Measurements from ENCODE around the gene OPA3.
A peak's percentile ranks its signal among the peaks of the same experiment; 100 is the strongest.

Gene OPA3

GRCh38 chr19:45598267-45599001, 13.8 kb upstream of the OPA3 start:
- peak; percentile 27 for DNase-seq (ENCODE audit: low spot score)

DNA sequence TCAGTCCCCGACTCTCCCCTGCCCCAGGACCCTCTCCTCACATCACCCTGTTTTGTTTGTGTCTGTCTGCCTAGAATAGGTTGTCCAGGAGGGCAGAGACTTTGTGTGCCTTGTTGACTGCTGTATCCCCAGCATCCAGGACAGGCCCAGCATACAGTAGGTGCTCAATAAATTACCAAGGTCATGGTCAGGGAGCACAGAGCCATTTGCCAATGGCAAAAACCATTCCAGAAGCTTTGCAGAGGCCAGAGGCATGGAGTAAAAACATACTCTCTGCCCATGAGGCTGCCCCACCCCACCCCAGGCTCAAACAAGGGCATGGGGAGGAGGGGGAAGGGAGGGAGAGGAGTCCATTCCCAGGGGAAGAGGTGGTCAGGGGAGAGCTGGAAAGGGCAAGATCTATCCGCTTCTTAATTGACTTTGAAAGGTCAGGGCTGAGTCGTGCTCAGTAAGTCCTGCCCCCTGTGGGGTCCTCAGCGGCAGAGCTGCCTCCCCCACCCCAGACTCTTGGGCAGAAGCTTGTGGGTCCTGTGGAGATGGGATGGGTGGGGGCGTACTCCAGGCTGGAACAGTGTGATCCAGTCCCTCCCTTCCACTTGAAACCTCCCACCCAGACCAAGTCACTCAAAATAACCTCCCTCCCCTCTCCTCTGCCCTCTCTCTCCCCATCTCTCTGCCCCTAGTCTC, 13.0 kb upstream of the OPA3 start:
- no peak for DNase-seq (ENCODE audit: low spot score)

DNA sequence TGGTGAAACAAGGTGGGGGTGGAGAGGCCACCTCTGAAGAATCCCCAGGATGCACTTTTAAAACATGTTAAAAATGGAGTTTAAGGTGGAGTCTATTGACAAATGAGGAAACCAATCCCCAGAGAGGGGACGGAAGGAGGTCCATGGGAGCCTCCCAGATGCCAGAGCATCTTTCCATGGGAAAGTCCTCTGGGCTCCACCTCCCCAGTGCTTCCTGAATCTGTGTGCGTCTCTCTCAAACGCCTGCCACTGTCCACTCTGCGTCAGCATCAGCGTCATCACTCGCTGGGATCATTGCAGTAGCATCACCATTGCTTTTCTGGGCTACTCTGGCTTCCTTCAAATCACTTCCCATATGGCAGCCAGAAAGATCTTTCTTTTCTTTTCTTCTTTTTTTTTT, 11.2 kb upstream of the OPA3 start:
- no peak for DNase-seq (ENCODE audit: low spot score)

GRCh38 chr19:45593520-45593919, 8.9 kb upstream of the OPA3 start:
- no peak for DNase-seq (ENCODE audit: low spot score)

- no peak for DNase-seq (ENCODE audit: low spot score)
Measured at GRCh38 chr19:45592366-45592765, 7.8 kb upstream of the OPA3 start.

- no peak for DNase-seq (ENCODE audit: low spot score)
Measured at GRCh38 chr19:45591638-45592005, 7.0 kb upstream of the OPA3 start.

GRCh38 chr19:45591004-45591637, 6.5 kb upstream of the OPA3 start:
- DNase-seq (ENCODE audit: low spot score), result peak; percentile 52

DNA sequence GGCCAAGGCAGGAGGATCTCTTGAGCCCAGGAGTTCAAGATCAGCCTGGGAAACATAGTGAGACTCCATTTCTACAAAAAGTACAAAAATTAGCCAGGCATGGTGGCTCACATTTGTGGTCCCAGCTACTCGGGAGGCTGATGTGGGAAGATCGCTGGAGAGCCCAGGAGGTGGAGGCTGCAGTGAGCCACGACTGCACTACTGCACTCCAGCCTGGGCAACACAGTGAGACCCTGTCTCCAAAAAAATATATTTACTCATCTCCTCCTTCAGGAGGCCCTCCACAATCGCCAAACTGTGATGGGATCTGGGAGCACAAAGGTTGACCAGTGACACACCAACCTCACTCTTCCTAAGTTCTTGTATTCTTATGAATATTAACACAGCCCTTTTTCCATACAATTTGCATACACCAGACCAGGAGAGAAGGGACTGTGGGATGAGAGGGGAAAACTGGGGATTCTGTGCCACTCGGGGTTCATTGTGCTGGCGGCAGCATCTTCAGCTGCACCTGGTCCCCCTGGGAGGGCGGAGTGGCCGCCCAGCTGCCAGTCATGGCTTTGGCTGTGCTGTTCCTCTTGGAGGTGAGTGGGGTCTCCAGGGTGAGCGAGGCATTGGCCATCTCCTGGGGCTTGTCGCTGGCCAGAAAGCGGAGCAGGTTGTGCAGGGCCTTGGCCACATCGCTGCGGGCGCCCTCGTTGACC, 5.8 kb upstream of the OPA3 start:
- no peak for DNase-seq (ENCODE audit: low spot score)

DNA sequence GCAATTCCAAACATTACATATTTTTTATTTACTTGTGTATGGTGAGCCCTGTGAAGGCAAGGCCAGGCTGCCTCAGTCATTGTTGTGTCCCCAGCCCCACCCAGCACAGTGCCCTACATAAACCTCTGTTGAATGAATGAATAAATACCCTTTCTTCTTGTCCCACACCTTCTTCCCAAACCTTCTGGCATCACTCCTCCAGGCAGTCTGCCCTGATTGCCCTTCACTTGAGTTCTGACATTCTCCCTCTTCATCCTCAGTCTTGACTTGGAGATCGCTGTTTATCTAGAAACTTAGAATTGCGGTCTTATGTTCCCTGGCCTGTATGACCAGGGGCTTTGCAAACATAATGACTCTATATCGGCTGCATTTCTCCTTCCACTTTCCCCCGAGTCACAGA, 5.2 kb upstream of the OPA3 start:
- no peak for DNase-seq (ENCODE audit: low spot score)

- DNase-seq (ENCODE audit: low spot score), result no peak
Measured at GRCh38 chr19:45587873-45588272, 3.3 kb upstream of the OPA3 start.

DNA sequence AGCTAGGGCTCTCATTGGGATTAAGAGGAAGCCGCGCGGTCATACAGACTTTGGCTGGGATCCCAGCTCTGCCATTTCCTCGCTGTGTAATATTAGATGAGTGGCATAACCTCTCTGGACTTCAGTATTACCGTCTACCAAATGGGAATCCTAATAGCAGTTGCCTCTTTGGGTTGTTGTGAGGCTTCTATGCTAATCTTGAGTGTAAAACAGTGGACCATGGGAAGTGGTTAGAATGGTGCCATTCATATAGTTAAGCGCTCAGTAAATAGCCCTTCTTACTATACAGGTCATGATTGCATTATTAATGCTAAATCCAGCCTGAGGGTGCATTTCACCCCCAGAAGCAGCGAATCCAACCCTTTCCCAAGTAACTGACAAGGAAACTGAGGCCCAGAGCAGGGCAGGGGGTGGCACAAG, 566 bp upstream of the OPA3 start:
- DNase-seq (ENCODE audit: low spot score), result no peak

DNA sequence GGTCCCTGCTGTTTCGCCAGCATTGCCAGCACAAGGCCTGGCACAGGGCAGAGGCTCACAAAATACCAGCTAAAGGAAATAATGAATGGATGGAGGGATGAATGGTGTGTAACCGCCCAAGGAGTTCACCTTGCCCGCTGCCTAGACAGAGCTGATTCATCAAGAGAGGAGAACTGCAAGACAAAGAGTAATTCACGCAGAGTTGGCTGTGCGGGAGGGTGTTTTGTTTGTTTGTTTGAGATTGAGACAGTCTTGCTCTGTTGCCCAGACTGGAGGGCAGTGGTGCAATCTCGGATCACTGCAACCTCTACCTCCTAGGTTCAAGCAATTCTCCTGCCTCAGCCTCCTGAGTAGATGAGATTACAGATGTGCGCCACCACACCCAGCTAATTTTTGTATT, 3.0 kb downstream of the OPA3 start:
- no peak for DNase-seq (ENCODE audit: low spot score)

- peak; percentile 33 for DNase-seq (ENCODE audit: low spot score)
Measured at GRCh38 chr19:45578861-45579260, 5.7 kb downstream of the OPA3 start.

GRCh38 chr19:45577111-45577905, 7.3 kb downstream of the OPA3 start:
- peak; percentile 89 for DNase-seq (ENCODE audit: low spot score)

DNA sequence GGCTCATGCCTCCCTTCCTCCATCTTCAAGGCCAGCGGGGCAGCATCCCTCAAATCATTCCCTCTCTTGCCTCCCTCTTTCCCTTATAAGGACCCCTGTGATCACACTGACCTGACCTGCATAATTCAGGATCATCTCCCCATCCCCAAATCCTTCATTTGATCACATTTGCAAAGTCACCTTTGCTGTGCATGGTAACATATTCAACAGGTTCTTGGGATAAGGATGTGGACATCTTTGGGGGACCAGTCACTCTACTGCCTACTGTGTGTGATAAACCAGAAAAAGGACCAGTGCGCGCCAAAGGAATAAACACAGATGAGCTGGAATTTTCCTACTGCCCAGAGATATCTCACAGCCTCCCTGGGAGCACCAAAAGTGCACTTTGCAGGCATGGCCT, 7.9 kb downstream of the OPA3 start:
- DNase-seq (ENCODE audit: low spot score), result no peak

GRCh38 chr19:45575216-45575615, 9.4 kb downstream of the OPA3 start:
- DNase-seq (ENCODE audit: low spot score), result no peak

GRCh38 chr19:45574526-45574925, 10.1 kb downstream of the OPA3 start:
- DNase-seq (ENCODE audit: low spot score), result no peak

DNA sequence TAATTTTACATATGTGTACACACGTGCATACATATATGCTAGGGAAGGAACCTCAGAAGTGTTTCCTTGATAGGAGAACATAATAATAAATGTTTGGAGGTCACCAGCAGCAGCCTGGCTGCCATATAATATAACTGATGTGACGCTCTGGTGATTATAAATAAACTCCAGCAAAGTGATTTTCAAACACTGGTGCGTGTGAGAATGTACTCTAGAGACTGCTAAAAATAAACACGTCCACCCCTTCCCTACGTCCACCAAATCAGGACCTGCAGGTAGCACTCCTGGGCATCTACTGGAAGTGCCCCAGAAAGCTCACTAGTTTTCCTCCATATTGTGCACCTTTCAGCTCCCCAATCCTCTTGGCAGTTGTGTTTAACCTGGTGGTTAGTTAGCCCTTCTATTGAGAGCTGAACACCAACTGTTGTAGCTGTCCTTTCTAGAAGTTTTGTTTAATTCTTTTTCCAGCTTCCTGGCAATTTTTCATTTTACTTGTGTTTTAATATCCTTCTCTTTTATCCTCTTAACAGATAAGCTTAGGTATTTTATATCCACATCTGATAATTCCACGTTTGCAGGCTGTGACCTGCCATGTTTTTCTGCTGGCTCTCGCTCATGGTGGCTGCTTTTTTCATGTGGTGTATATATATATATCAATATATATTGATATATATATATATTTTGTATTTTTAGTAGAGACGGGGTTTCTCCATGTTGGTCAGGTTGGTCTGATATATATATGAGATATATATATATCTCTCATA, 13.0 kb downstream of the OPA3 start:
- DNase-seq (ENCODE audit: low spot score), result no peak

GRCh38 chr19:45569619-45570421, 14.8 kb downstream of the OPA3 start:
- DNase-seq (ENCODE audit: low spot score), result peak; percentile 76

GRCh38 chr19:45568732-45569131, 15.9 kb downstream of the OPA3 start:
- peak; percentile 62 for DNase-seq (ENCODE audit: low spot score)

Data from AG20443 (cell line).